UCSD-AML1 (cell line): ENCODE results near the gene UBN1.
"Not testable (repeated sequence)": the region's sequence is repeated elsewhere in the genome, so short reads cannot be mapped to it uniquely, and the experiment has no call there.

Source experiments
- DNase-seq: peaks from one replicate; lab custom pipeline; 2025; ENCODE audit not compliant: unreplicated experiment; lab: John Stamatoyannopoulos, UW

UBN1 gene

GRCh38 chr16:4883501-4883900 lies 36.2 kb downstream of the UBN1 start:
- DNase-seq: no peak

GRCh38 chr16:4884209-4884608 lies 36.9 kb downstream of the UBN1 start:
- no peak for DNase-seq

GRCh38 chr16:4884972-4885874 lies 37.9 kb downstream of the UBN1 start:
- DNase-seq: no peak

- DNase-seq: no peak
Measured at GRCh38 chr16:4886151-4886550, 38.9 kb downstream of the UBN1 start.

DNA sequence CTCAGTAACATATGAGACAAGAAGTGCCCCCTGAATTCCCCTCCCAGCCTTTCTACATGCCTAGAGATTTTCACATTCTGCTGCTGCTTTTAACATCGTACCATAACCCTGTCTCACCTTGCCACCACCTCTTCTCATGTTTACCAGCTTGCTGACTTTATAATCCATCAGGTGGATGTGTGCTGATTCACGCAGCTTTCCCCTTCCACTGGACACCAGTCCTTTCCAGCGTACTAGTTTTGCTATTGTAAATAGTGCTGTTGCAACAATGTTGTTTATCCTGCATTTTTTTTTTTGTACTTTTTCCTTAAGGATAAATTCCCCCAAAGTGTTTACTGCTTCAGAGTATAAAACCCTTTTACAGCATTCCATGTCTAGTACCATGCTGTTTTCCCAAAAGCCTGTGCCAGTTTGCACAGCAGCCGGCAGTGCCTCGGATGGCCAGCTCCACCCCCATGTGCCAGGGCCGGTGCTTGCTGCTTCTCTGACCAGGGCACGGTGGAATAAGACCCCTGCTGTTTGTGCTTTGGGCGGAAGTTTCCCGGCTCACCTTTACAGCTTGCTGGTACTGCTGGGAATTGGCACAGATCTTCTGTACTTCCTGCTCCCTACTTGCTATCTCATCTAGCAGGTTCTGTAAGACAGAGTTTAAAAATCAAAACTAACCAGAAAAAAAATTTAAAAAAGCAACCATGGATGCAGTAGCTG lies 41.3 kb downstream of the UBN1 start:
- DNase-seq: no peak

DNA sequence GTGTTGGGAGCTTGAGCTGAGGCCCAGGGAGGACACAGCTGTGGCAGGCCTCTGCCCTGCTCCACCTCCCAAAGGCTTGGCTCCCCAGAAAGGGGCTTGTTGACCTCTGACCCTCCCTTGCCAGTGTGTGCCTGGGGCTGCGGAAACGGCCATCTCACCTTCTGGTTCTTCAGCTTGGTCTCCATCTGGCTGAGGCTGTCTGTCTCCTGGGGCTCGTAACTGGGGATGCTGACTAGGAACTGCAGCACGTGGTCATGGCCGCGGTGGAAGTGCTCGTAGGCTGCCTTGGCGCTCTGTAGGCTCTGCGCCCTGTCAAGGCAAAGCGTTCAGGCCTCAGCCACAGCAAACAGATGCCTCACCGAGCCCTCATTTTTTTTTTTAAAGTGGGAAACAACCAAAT lies 42.7 kb downstream of the UBN1 start:
- DNase-seq: no peak

DNA sequence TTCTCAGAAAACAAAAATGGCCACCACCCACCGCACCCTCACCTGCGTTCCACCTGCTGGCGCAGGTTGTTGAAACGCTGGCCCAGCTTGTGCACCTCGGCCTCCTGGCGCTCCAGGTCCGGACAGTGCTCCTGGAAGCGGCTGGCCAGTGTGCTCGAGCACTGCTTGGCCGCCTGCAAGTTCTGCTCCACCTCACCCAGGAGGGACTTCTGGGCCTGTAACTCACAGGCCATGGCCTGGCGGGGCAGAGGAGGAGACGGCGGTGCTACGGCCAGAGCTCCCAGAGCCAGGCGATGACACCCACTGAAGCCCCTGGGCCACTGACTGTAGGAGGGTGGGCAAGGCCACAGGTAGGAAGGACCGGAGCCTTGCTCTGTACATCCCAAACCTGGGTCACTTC lies 43.4 kb downstream of the UBN1 start:
- no peak for DNase-seq

- no peak for DNase-seq
Measured at GRCh38 chr16:4891097-4891885, 44.0 kb downstream of the UBN1 start.

DNA sequence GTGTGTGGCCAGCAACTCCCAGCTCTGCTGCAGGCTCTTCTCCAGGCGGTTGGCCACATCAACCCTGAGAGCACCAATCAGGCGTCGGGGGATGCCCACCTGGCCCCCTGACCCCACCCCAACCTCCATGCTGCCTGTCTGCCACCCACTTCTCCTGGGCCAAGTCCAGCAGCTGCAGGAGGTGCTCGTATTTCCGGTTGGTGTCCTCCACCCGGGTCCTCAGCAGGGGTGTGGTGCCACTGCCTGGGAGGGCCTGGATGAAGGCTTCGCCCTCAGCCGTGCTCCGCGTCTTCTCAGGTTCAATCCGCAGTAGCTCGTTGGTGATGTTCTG lies 44.6 kb downstream of the UBN1 start:
- no peak for DNase-seq

DNA sequence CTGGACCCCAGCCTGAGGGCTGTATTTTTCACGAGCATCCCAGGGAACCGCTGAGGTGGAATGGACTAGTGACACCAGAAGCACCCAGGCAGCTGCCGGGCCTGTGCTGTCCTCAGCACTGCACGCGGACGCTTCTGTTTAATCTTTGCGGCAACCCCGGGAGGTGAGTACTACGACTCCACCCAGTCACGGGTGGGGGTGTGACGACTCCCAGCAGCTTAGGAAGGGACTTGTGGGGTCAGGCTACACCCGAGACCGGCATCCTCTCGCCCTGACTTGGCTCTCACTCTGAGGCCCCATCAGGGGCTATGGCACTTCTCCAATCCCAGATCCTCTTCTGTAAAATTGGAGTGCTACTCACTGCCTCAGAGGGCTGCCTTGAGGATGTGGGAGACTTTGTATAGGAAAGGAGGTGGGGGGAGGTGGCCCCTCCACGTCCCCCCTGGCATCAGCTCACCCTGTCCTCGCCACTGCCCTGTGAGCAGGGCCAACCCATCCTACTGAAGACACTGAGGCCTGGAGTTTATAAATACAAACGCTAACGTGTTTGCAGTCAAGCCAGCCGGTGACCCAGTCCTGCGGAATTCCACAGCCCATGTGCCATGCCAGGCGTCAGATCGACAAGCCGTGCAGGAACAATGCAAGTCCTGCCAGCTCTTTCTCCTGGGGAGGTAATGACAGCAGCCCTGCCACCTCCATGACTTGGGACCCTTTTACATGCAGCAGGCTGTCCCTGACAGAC lies 45.3 kb downstream of the UBN1 start:
- DNase-seq: no peak

DNA sequence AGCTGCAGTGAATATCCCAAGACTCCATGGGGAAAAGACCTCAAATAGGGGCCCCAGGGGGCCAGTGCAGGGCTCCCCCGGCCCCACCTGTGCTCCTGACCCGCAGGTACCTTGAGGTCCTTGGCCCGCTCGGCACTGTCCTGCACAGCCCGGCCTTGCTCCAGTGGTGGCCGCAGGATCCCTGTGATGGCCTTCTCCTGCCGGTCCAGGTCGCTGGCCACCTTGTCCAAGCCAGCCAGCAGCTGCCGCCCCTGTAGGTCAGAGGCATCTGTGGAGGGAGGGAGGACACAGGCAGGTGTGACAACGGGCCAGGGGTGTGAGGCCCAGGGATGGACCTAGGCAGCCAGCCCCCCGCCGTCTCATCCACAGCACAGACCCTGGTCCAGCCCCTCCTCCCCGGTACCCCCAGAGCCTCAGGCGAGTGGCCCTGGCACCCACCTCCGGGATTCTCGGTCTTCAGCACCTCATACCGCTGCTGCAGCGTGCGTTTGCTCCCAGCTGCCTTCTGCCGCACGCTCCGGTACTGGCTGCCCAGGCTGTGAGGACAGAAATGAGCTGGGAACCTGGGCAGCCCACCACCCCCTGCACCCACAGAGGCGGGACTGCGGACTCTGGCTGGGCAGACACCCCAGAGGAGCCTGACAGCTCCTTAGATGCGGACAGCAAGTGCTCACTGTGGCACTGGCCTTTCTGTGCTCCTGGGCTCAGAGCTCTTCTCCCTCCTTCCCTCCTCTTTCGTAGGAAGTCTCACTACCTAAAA lies 46.0 kb downstream of the UBN1 start:
- no peak for DNase-seq

- no peak for DNase-seq
Measured at GRCh38 chr16:4894276-4895150, 47.2 kb downstream of the UBN1 start.

DNA sequence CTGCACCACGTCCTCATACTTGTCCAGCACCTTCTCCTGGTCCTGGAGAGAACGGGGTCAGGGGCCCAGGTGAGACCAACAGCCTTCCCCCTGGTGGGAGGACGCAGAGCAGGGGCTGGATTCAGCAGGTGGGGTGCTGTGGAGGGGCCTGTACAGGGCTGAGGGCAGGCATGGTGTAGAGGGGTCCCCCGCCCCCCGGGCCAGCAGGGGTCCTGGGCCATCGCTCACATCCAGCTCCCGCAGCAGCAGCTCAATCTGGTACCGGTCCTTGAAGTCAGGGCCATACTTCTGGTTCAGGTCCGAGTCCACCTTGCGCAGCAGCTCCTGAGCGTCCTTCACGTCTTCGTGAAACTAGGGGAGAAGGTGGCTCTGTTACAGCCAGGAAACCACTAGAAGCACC lies 48.1 kb downstream of the UBN1 start:
- DNase-seq: no peak

DNA sequence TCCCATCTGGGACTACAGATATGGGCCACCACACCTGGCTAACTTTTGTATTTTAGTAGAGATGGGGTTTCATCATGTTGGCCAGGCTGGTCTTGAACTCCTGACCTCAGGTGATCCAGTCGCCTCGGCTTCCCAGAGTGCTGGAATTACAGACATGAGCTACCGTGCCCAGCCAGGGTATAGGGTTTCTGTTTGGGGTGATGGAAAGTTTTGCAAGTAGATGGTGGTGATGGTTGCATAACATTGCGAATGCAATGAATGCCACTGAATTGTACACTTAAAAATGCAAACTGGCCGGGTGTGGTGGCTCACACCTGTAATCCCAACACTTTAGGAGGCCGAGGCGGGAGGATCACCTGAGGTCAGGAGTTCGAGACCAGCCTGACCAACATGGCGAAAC lies 49.5 kb downstream of the UBN1 start:
- not testable (repeated sequence) for DNase-seq

DNA sequence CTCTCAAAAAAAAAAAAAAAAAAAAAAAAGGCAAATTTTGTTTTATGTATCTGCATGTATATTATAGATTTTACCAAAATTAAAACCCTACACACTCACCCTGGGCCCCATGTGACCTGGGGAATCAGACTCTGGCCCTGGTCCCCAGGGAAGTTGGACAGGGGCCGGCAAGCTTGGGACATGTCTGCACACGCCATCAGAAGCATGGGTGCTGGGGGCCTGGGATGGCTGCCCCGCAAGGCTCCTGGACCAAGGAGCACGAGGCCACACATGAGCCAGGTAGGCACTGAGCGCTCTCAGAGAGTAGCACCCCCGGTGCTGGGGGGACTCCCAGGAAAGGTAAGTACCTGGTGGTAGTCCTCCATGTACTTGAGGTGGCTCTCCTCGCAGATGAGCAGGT lies 50.0 kb downstream of the UBN1 start:
- DNase-seq: no peak

- no peak for DNase-seq
Measured at GRCh38 chr16:4898811-4899473, 51.7 kb downstream of the UBN1 start.

DNA sequence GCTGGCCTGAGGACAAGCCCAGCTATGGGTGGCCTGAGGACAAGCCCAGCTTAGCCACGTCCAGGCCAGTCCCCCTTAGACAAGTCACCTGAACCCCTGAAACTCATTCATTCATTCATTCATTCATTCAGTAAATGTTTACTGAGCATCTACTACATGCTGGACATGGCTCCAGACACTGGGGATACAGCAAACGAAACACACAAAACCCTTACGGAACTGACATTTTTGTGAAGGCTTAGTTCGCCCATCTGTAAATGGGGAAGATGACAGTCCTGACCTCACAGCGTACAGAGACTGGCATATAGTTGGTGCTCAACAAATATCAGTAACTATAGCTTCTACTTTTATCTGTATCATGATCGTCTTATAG lies 52.2 kb downstream of the UBN1 start:
- DNase-seq: no peak

DNA sequence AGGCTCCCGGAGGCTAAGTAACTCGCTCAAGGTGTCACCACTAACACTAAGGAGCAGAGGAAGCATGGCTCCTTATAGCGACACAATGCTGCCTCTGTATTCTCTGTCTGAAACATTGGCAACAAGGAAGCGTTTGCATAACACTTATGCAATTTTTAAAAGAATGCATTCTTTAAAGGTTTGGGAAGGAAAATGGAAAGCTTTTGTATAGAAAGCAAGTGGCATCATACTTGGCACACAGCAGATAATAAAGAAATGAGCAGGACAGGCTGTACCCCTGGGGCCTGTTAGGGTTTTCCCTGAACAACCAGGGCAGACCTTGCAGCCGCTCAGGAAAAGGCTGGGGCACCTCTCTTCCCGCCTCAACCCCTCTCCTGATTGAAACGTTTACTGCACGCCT lies 52.8 kb downstream of the UBN1 start:
- DNase-seq: no peak

DNA sequence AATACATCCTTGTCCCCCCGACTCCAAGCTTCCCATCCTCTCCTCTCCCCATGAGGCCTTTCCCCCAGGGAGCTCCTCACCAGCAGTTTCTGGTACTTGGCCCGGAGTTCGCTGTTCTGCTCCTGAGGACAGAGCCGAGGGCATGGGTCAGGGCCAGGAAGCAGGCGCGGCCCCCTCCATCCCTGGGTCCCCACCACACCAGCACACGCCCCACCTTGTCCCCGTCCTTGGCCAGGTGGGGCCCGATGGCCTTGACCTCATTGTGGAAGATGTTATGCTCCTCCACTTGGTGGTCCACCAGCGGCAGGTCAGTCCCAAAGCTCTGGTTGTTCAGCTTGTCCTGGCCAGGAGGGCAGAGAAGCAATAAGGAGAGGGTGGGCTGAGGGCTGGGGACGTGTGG lies 53.5 kb downstream of the UBN1 start:
- DNase-seq: no peak
